SK-N-DZ (cell line): ENCODE measurements around the gene CCNB1.
"Not testable (repeated sequence)": the region's sequence is repeated elsewhere in the genome, so short reads cannot be mapped to it uniquely, and the experiment has no call there.

Experiments used
- DNase-seq: peaks from one replicate; pipeline ENCODE4 v3.0.0-alpha.2; 2015; ENCODE audit warnings: low spot score

Gene CCNB1

GRCh38 chr5:69181659-69182293 is 14.8 kb downstream of the CCNB1 start:
- DNase-seq, result not testable (repeated sequence)

GRCh38 chr5:69184621-69185020 is 17.7 kb downstream of the CCNB1 start:
- no peak for DNase-seq

- DNase-seq, result no peak
These were observed 20.4 kb downstream of the CCNB1 start for GRCh38 chr5:69187342-69187741.

GRCh38 chr5:69188811-69189161 is 21.8 kb downstream of the CCNB1 start:
- DNase-seq, result no peak

- DNase-seq, result peak; percentile 91
These were observed 22.5 kb downstream of the CCNB1 start, which contains the start of gene CENPH for GRCh38 chr5:69189162-69190086. TSS of gene CENPH (plus strand) at chr5:69189583. CDS start at chr5:69189635, 52 bp downstream.

GRCh38 chr5:69202497-69202896 is 35.5 kb downstream of the CCNB1 start:
- no peak for DNase-seq

GRCh38 chr5:69206528-69207190 is 39.7 kb downstream of the CCNB1 start:
- DNase-seq, result no peak

GRCh38 chr5:69209602-69210001 is 42.7 kb downstream of the CCNB1 start:
- DNase-seq, result no peak

- DNase-seq, result no peak
These were observed 44.2 kb downstream of the CCNB1 start for GRCh38 chr5:69211200-69211599.

- no peak for DNase-seq
These were observed 45.1 kb downstream of the CCNB1 start for GRCh38 chr5:69212022-69212421.

- DNase-seq, result no peak
These were observed 46.7 kb downstream of the CCNB1 start for GRCh38 chr5:69213513-69214215.

- DNase-seq, result no peak
These were observed 50.2 kb downstream of the CCNB1 start for GRCh38 chr5:69217151-69217511.

GRCh38 chr5:69217548-69218526 is 50.9 kb downstream of the CCNB1 start:
- DNase-seq, result peak; percentile 93

- DNase-seq, result no peak
These were observed 53.0 kb downstream of the CCNB1 start for GRCh38 chr5:69219939-69220338.

- not testable (repeated sequence) for DNase-seq
These were observed 53.4 kb downstream of the CCNB1 start for GRCh38 chr5:69220371-69220770.

- not testable (repeated sequence) for DNase-seq
These were observed 53.9 kb downstream of the CCNB1 start for GRCh38 chr5:69220833-69221232.

- DNase-seq, result no peak
These were observed 57.6 kb downstream of the CCNB1 start for GRCh38 chr5:69224520-69224919.

GRCh38 chr5:69225860-69226259 is 58.9 kb downstream of the CCNB1 start:
- no peak for DNase-seq
